HPDE6-E6E7 (cell line): ENCODE data around the gene CRIP1.

ENCODE experiments used
- DNase-seq: peaks from one replicate; pipeline ENCODE4 v3.0.0; 2011; ENCODE audit warnings: missing footprints; ENCODE audit errors: extremely low spot score

CRIP1 gene

GRCh38 chr14:105450864-105451720 is 35.6 kb upstream of the CRIP1 start:
- DNase-seq, result no peak

DNA sequence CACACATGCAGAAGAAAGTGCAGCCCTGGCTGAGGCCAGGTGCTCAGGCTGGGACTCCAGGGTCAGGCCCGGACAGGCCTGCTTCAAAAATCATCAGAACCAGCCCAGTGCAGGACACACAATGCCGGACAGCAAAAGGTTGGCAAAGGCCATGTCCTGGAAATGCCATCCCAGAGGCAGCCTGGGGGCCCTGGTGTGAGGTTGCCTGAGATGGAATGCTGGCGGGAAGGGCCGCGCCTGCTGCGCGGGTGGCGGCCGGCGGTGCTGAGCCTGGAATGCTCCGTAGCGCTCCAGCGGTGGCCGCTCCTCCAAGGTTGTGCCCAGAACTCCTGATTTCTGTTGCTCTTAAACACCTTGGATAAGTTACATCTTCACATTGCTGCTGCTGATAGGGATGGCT is 33.7 kb upstream of the CRIP1 start:
- DNase-seq, result no peak

GRCh38 chr14:105453847-105454246 is 32.8 kb upstream of the CRIP1 start:
- DNase-seq, result no peak

GRCh38 chr14:105455086-105455640 is 31.5 kb upstream of the CRIP1 start:
- no peak for DNase-seq

DNA sequence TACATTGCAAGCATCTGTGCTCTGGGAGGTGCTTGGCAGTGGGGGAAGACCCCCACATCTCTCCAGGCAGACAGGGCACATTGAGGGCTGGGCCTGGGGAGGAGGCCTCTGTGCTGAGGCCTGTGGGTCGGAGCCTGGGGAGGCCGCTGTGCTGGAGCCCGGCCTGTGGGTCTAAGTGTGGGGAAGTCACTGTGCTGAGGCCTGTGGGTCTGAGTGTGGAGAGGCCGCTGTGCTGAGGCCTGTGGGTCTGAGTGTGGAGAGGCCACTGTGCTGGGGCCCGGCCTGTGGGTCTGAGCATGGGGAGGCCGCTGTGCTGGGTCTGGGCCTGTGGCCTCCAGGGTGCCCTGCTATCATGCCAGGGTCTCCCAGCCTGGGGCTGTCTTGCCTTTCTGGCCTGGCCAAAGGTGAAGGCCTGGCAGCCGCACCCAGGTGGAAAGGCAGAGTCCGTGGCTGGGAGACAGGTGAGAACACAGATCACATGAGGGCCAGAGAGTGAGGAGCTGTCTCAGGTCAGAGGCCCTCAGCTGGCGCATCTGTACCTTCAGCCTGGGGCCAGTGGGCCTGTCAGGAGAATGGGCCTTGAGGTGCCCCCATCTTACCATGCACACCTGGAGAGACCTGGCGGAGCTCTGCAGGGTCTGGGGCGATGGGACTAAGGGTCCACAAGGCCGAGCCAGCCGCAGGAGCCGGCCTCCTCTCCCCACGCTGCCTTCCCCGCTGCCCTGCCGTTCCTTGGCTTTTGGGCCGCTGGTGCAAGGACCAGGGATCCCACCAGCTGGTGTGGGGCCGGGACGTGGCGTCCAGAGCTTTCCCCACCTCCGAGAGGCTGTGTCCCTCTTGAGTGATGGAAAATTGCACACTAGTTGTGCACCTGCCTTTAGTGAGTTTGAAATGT is 30.7 kb upstream of the CRIP1 start:
- no peak for DNase-seq

DNA sequence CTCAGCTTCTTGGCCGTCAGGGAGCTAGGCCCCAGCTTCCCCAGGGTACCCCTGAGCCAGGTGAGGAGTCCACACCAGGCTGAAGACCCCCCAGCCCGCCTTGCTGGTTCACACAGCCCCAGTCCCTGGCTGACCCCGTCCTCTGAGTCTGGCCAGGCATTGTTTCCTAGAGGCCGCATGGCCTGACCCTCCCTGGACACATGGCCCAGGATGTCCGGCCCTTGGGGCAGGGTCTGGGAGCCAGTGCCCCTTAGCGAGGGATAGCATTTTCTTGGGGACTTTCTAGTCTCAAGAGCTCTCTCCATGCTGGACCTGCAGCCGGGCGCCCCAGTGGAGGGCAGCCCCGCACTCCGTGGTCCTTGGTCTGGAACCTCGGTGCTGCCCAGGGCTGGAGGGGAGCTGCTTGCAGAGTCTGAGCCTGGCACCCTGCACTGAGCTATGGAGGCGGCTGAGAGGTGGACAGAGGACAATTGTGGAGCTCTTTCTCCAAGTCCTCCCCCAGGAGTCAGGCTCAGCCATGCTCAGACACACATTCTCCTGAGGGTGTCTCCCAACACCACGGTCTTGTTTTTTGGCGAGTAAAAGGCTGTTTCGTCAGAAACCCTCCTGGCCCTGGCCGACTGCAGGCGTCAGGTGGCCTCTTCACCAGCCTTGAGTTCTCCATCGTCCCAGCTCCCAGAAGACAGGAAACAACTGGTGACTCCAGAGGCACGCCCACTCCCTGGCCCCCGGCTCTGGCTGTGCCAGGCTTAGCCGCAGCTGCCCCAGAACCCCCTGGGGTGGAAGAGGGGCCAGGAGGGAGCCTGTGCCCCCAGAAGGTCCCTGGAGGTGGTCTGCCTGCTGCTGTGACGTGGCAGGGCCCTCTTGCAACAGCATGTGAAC is 29.7 kb upstream of the CRIP1 start:
- no peak for DNase-seq

DNA sequence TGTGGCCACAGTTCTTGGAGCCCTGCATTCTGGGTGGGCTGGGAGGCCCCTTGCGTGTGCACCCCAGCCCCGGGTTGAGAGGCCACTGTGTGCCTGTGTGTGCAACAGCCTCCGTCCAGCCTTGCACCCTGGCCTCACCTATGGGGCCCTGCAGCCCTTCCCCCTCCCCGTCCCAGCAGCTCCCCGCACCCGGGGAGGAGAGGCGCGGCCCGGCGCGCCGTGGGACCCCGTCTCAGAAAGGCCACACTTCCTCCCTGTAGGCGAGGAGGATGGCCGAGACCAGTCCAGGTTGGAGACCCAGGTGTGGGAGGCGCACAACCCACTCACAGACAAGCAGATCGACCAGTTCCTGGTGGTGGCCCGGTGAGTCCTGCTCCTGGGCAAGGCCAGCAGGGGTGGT is 28.7 kb upstream of the CRIP1 start:
- DNase-seq, result no peak

DNA sequence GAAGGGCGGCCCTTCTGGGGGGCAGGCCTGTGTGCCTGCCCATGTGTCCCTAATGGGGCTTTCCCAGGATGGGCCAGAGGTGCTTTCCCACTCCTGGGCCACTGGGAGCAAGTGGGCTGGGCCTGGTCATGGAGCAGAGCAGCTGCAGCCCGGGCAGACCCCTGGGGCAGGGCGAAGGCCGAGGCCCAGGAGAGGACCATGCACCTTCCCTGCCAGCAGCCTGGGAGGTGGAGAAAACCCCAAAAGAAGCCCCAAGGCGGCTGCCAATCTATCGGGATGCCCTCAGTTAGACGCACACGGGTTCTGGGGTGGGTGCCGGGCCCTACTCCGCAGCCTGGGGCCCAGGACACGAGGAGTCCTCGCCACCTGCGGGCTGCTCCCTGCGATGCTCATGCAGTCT is 28.1 kb upstream of the CRIP1 start:
- no peak for DNase-seq

DNA sequence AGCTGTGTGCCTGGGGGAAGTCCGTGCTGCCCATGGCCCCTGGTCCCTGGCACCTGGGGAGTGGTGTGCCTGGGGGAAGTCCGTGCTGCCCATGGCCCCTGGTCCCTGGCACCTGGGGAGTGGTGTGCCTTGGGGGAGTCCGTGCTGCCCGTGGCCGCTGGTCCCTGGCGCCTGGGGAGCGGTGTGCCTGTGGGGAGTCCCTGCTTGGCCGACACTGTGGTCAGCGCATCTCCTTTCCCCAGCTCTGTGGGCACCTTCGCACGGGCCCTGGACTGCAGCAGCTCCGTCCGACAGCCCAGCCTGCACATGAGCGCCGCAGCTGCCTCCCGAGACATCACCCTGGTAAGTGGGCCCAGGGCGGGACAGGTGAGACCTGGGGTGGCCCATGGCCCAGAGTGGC is 26.6 kb upstream of the CRIP1 start:
- DNase-seq, result no peak

DNA sequence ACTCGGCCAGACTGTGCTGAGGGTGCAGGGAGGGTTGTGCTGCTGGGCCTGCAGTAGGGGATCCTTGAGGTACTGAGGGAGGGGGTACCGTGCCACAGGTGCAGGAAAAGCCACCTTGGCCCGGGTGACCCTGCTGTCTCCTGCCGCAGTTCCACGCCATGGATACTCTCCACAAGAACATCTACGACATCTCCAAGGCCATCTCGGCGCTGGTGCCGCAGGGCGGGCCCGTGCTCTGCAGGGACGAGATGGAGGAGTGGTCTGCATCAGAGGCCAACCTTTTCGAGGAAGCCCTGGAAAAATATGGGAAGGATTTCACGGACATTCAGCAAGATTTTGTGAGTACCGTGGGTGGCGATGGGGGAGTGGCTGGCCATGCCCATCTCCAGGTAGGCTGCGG is 26.1 kb upstream of the CRIP1 start:
- DNase-seq, result no peak

GRCh38 chr14:105461903-105462302 is 24.8 kb upstream of the CRIP1 start:
- DNase-seq, result no peak

GRCh38 chr14:105464501-105464900 is 22.2 kb upstream of the CRIP1 start:
- no peak for DNase-seq

DNA sequence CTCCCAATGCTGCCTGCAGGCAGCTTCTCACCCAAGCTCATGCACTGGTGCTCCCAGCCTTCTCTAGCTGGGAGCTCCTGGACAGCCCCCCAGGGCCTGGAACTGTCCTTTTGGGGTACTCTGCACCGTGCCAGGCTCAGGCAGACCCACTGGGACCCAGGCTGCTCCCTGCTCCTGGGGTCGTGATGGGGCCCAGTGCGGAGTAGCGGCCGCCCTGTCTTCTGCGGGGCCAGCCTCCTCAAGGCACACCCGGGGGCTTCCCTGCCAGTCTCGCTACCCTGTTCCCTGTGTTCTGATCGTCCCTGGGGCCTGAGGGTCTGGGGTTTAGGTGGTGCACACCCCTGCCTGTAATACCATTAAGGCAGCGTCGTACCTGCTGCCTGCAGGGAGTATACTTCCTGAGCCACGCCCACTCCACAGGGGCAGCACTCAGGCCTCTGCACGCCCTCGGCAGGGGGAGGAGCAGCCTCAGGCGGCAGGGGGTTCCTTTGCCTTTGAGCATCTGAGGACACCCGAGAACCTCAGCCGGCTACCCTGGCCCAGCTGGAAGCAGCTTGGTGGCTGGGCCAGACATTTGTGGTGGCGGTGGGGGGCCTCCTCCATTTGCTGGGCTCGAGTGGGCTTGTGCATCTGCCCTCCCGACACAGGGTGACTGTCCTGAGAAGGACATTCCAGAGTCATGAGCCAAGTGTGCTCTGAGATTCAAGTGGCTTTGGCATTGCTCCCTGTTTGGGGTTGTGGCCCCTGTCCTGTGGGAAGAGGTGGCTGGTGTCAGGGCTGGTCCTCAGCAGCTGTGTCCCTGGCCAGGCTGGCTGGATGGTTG is 21.3 kb upstream of the CRIP1 start:
- no peak for DNase-seq

- no peak for DNase-seq
These were observed 20.0 kb upstream of the CRIP1 start for GRCh38 chr14:105466531-105467248.

DNA sequence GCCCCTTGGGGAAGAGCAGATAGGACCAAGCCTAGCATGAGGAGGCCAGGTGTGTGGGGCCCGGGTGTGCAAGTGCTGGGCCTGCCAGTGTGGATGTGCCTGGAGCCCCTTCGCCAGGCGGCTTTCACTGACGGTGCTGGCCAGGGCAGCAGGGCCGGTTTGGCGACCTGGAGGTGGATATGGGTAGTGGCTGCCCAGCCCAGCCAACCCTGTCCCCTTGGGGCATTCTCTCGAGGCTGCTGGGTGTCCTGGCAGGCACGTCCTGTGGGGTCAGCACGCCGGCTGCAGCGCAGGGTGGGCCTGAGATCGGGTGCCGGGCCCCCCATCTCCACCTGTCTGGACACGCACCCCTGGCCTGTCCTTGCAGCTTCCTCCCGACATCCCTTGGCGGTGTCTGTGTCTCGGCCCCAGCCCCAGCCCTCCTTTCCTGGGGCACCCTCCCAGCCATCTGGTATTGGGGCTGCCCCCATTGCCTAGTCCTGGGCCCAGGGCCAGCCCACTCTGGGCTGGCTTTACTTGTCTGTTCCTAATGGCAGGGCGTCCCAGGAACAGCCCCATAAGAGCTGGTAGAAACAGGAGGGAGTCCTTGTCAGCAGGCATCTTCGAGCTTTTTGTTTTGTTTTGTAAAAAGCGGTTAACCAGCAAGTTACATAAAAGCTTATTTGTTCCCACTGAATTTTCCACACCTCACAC is 19.3 kb upstream of the CRIP1 start:
- DNase-seq, result no peak

- DNase-seq, result no peak
These were observed 18.7 kb upstream of the CRIP1 start for GRCh38 chr14:105467942-105468471.

- no peak for DNase-seq
These were observed 18.0 kb upstream of the CRIP1 start for GRCh38 chr14:105468621-105469241.

DNA sequence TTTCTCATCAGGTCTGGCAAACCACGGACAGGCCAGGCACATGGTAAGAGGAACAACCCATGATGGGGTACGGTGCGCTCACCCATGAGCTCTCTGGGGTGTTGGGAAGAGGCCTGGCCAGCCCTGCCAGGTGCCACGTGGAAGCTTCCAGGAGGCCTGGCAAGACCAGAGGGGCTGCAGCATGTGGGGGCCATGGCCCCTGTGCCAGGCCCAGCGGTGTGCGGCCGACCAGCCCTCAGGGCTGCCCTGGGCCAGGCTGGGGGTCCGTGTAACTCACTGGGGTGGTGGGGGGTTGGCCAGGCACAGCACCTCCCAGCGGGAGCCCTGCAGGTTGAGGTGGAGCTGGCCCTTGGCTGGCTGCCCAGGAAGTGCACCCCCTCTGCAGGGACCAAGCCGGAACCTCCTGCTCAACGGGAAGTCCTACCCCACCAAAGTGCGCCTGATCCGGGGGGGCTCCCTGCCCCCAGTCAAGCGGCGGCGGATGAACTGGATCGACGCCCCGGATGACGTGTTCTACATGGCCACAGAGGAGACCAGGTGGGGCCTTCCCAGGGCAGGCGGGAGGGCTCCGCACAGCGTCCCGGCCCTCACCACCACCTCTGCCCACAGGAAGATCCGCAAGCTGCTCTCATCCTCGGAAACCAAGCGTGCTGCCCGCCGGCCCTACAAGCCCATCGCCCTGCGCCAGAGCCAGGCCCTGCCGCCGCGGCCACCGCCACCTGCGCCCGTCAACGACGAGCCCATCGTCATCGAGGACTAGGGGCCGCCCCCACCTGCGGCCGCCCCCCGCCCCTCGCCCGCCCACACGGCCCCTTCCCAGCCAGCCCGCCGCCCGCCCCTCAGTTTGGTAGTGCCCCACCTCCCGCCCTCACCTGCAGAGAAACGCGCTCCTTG is 17.0 kb upstream of the CRIP1 start:
- DNase-seq, result no peak
